MM.1S (cell line): ENCODE results near the gene OS9.

ENCODE experiments used
- DNase-seq: peaks from one replicate; pipeline ENCODE4 v3.0.0-alpha.2; 2015
- H2AFZ ChIP-seq: fragments of 300-600 bp; sonication (generic); 2 replicates; pipeline ENCODE4 v1.6.0; 2016; ENCODE audit warnings: antibody characterized with exemption, low read length
- H3F3A ChIP-seq: fragments of 300-600 bp; sonication (generic); 2 replicates; pipeline ENCODE4 v1.6.1; 2016; ENCODE audit warnings: mild to moderate bottlenecking, antibody characterized with exemption, low read length, moderate library complexity, mixed read lengths; ENCODE audit not compliant: insufficient read depth
- H3K27ac ChIP-seq: fragments of 300-600 bp; sonication (generic); 2 replicates; pipeline ENCODE4 v1.5.1; 2016; ENCODE audit warnings: mild to moderate bottlenecking, low read length
- H3K27me3 ChIP-seq: fragments of 300-600 bp; sonication (generic); replicated peaks from 2 replicates; pipeline ENCODE4 v1.6.0; 2016; ENCODE audit warnings: low read length; ENCODE audit not compliant: insufficient read depth
- H3K36me3 ChIP-seq: fragments of 300-600 bp; sonication (generic); replicated peaks from 2 replicates; pipeline ENCODE4 v1.6.1; 2016; ENCODE audit warnings: mild to moderate bottlenecking, low read length, mixed read lengths; ENCODE audit not compliant: insufficient read depth
- H3K4me1 ChIP-seq: fragments of 300-600 bp; sonication (generic); 2 replicates; pipeline ENCODE4 v1.6.1; 2016; ENCODE audit warnings: low read length, mixed read lengths
- H3K4me2 ChIP-seq: fragments of 300-600 bp; sonication (generic); 2 replicates; pipeline ENCODE4 v1.6.0; 2016; ENCODE audit warnings: low read depth, low read length
- H3K4me3 ChIP-seq: fragments of 300-600 bp; sonication (generic); 2 replicates; pipeline ENCODE4 v1.5.1; 2016; ENCODE audit warnings: low read length, mixed read lengths
- H3K79me2 ChIP-seq: fragments of 300-600 bp; sonication (generic); 2 replicates; pipeline ENCODE4 v1.6.1; 2016; ENCODE audit warnings: mixed run types, low read length, mixed read lengths
- H3K9ac ChIP-seq: fragments of 300-600 bp; sonication (generic); 2 replicates; pipeline ENCODE4 v1.6.1; 2016; ENCODE audit warnings: low read length, mixed read lengths
- H3K9me2 ChIP-seq: fragments of 300-600 bp; sonication (generic); replicated peaks from 2 replicates; pipeline ENCODE4 v1.6.1; 2016; ENCODE audit warnings: mild to moderate bottlenecking, low read length, mixed read lengths; ENCODE audit not compliant: insufficient read depth
- H3K9me3 ChIP-seq: fragments of 300-600 bp; sonication (generic); replicated peaks from 2 replicates; pipeline ENCODE4 v1.6.1; 2016; ENCODE audit warnings: mild to moderate bottlenecking, low read length, mixed read lengths; ENCODE audit not compliant: insufficient read depth
- H4K20me1 ChIP-seq: fragments of 300-600 bp; sonication (generic); 2 replicates; pipeline ENCODE4 v1.6.1; 2016; ENCODE audit warnings: mild to moderate bottlenecking, low read length, moderate library complexity, mixed read lengths; ENCODE audit not compliant: insufficient read depth
- EZH2 ChIP-seq: fragments of 300-600 bp; sonication (generic); optimal IDR thresholded peaks from 2 replicates; pipeline ENCODE3; 2017; ENCODE audit warnings: low read depth, mild to moderate bottlenecking, antibody characterized with exemption, low read length, mixed read lengths
- EZH2phosphoT487 ChIP-seq: fragments of 300-600 bp; sonication (generic); IDR thresholded peaks from 2 replicates; pipeline ENCODE4 v1.6.1; 2018; ENCODE audit warnings: antibody characterized with exemption, low read length
- TF ChIP-seq, protein P1 (sequence below): fragments of 300-600 bp; sonication (generic); IDR thresholded peaks from 2 replicates; pipeline ENCODE4 v1.5.1; 2016; ENCODE audit warnings: antibody characterized with exemption, low read length, mixed read lengths

The OS9 gene

DNA sequence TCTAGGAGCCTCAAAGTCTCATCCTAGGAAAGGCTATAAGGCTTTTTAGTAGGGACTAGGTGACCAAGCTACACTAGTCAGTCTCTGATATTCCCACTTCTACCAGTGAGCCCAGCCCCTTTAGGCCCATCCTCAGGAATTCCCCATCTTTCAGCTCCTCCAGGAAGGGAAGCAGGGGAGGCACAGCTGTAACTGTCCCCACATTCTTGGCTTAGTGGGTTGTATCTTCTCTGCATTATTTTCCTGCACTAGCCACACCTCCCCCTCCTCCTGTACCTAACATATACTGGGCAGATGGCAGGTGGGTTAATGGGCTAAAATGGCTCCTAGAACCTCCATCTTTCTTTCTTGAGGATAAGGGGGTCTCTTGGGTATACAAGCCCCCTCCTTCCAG is 73.4 kb downstream of the OS9 start:
- Histone ChIP-seq H2AFZ (no peak overlapping the region), H3K9ac (no peak overlapping the region), H3K79me2 (peaks cover 12% of the 10 kb centered on the region), H3K4me1 (peaks cover 10% of the 10 kb centered on the region; the same call in 1 of the 2 replicates), H3K4me2 (no peak overlapping the region), H4K20me1 (no peaks in the 10 kb centered on the region), H3K27me3 (peaks cover 34% of the 10 kb centered on the region), H3K9me2 (no peaks in the 10 kb centered on the region), H3K9me3 (no peaks in the 10 kb centered on the region), H3K4me3 (no peak overlapping the region), H3K36me3 (no peaks in the 10 kb centered on the region; the same call in 1 of the 2 replicates), H3F3A (peaks cover 4% of the 10 kb centered on the region; the same call in 1 of the 2 replicates), H3K27ac (no peak overlapping the region)
- DNase-seq, result no peak
- no peak for TF ChIP-seq EZH2
- no peak for TF ChIP-seq EZH2phosphoT487
- TF ChIP-seq, protein P1, sequence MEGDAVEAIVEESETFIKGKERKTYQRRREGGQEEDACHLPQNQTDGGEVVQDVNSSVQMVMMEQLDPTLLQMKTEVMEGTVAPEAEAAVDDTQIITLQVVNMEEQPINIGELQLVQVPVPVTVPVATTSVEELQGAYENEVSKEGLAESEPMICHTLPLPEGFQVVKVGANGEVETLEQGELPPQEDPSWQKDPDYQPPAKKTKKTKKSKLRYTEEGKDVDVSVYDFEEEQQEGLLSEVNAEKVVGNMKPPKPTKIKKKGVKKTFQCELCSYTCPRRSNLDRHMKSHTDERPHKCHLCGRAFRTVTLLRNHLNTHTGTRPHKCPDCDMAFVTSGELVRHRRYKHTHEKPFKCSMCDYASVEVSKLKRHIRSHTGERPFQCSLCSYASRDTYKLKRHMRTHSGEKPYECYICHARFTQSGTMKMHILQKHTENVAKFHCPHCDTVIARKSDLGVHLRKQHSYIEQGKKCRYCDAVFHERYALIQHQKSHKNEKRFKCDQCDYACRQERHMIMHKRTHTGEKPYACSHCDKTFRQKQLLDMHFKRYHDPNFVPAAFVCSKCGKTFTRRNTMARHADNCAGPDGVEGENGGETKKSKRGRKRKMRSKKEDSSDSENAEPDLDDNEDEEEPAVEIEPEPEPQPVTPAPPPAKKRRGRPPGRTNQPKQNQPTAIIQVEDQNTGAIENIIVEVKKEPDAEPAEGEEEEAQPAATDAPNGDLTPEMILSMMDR, result no peak

DNA sequence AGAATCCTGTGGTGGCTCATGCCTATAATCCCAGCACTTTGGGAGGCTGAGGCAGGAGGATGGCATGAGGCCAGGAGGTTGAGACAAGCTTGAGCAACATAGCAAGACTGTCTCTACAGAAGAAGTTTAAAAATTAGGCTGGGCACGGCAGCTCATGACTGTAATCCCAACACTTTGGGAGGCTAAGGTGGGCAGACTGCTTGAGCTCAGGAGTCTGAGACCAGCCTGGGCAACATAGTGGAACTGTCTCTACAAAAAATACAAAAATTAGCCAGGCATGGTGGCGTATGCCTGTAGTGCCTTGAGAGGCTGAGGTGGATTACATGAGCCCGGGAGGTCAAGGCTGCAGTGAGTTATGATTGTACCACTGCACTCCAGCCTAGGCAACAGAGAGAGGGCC is 73.9 kb downstream of the OS9 start:
- no peaks in the 10 kb centered on the region for H3K9me2 ChIP-seq
- peaks cover 12% of the 10 kb centered on the region for H3K79me2 ChIP-seq
- no peak overlapping the region for H3K4me2 ChIP-seq
- H3K4me3 ChIP-seq, result no peak overlapping the region
- H3K36me3 ChIP-seq, result no peaks in the 10 kb centered on the region; the same call in 1 of the 2 replicates
- H3F3A ChIP-seq, result peaks cover 4% of the 10 kb centered on the region; the same call in 1 of the 2 replicates
- H2AFZ ChIP-seq, result no peak overlapping the region
- H3K4me1 ChIP-seq, result peaks cover 10% of the 10 kb centered on the region; the same call in 1 of the 2 replicates
- peaks cover 34% of the 10 kb centered on the region for H3K27me3 ChIP-seq
- TF ChIP-seq, protein P1, result no peak
- TF ChIP-seq EZH2, result no peak
- no peak for TF ChIP-seq EZH2phosphoT487
- DNase-seq, result no peak
- no peaks in the 10 kb centered on the region for H3K9me3 ChIP-seq
- H3K27ac ChIP-seq, result no peak overlapping the region
- H4K20me1 ChIP-seq, result no peaks in the 10 kb centered on the region
- no peak overlapping the region for H3K9ac ChIP-seq

DNA sequence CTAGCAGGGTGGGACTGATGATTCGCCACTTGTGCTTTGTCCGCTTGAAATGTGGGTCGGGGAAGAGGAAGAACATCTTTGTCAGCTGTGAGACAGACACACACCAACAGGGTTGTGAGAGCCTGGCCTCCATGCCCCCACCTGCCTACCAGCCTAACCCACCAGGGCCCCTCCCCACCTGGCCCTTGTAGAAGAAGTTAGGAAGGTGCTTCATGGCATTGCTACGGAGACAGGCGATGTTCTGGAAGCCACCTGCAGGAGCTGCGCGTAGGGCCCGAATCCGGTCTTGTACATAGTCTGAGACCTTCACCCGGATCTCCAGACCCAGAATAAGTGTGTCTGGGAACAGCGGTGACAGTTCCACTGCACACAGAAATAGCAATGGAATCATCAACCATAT is 75.7 kb downstream of the OS9 start:
- Histone ChIP-seq H3K4me1 (peaks cover 8% of the 10 kb centered on the region; the same call in 1 of the 2 replicates), H4K20me1 (no peaks in the 10 kb centered on the region), H3K4me2 (no peak overlapping the region), H3K9me2 (no peaks in the 10 kb centered on the region), H3K4me3 (no peak overlapping the region), H3K79me2 (peaks cover 12% of the 10 kb centered on the region), H3K9me3 (no peaks in the 10 kb centered on the region), H3K27ac (no peak overlapping the region), H3K9ac (no peak overlapping the region), H3F3A (peaks cover 4% of the 10 kb centered on the region; the same call in 1 of the 2 replicates), H3K36me3 (no peaks in the 10 kb centered on the region; the same call in 1 of the 2 replicates), H2AFZ (no peak overlapping the region), H3K27me3 (peaks cover 25% of the 10 kb centered on the region)
- TF ChIP-seq EZH2 (no peak), EZH2phosphoT487 (no peak)
- TF ChIP-seq, protein P1, result no peak
- DNase-seq, result no peak
